Aorta (tissue), 5 donors: ENCODE results near the gene SIL1. TPM values are rescaled to one million over a fixed set of nuclear protein-coding genes. Genes with fewer than 3 reads are reported as not detected.
"Not testable (repeated sequence)": the region's sequence is repeated elsewhere in the genome, so short reads cannot be mapped to it uniquely, and the experiment has no call there.

ENCODE experiments used
- ATAC-seq: fragments of 200-7000 bp; cut with Tn5 transposase; one replicate; pipeline ENCODE4 v1.9.1; 2022; ENCODE audit warnings: moderate library complexity; ENCODE audit not compliant: low FRiP score
- DNase-seq, 2 donors: peaks; one replicate each; pipeline ENCODE4 v3.0.0-alpha.2; 2020
- H3K27ac ChIP-seq, 2 donors: one replicate each; pipeline ENCODE4 v1.5.1; 2013; ENCODE audit warnings: low read length in 2 of 2, mild to moderate bottlenecking in 2 of 2, moderate library complexity in 2 of 2, control low read depth in 1 of 2, inconsistent platforms in 1 of 2, low read depth in 1 of 2
- H3K27me3 ChIP-seq, 2 donors: one replicate each; pipeline ENCODE4 v1.6.1; 2013; ENCODE audit warnings: control low read depth in 1 of 2, low read length in 1 of 2, mild to moderate bottlenecking in 1 of 2, moderate library complexity in 1 of 2; ENCODE audit not compliant: insufficient read depth in 2 of 2, control insufficient read depth in 1 of 2
- H3K36me3 ChIP-seq, 2 donors: one replicate each; pipeline ENCODE4 v1.6.1; 2013; ENCODE audit warnings: control low read depth in 1 of 2, low read length in 1 of 2, mild to moderate bottlenecking in 1 of 2; ENCODE audit not compliant: insufficient read depth in 2 of 2, control insufficient read depth in 1 of 2
- H3K4me1 ChIP-seq, 2 donors: one replicate each; pipeline ENCODE4 v1.6.1; 2013; ENCODE audit warnings: low read length in 2 of 2, control low read depth in 1 of 2, mild to moderate bottlenecking in 1 of 2, moderate library complexity in 1 of 2; ENCODE audit not compliant: insufficient read depth in 2 of 2, control insufficient read depth in 1 of 2
- H3K4me3 ChIP-seq, 2 donors: one replicate each; pipeline ENCODE4 v1.5.1; 2013; ENCODE audit warnings: low read length in 2 of 2, control low read depth in 1 of 2, mild to moderate bottlenecking in 1 of 2
- H3K9me3 ChIP-seq: one replicate; pipeline ENCODE4 v1.6.1; 2013; ENCODE audit warnings: mild to moderate bottlenecking, low read length; ENCODE audit not compliant: control insufficient read depth
- WGBS, 2 donors: extraction: QIAGEN DNeasy Blood & Tissue Kit; methylation state at CpG; one replicate each; pipeline ENCODE4 v1.1.7; 2013; 5-methylcytosine and 5-hydroxymethylcytosine counted together
- intact Hi-C, 2 donors: fragments of 100-400 bp; cut with DNase I; formaldehyde crosslinking; loops; one replicate each; pipeline versions ENCODE4 v1.14.2 to v1.15.0; 2022
- polyA plus RNA-seq, 2 donors: library from polyadenylated mRNA; stranded (reverse); fragments of 200-250 nt; gene quantifications; one replicate each; pipeline ENCODE4 v1.2.3, GENCODE V29; 2013
- total RNA-seq, 2 donors: library from RNA; stranded (reverse); fragmentation: NEBNext Ultra II Directional; extraction: Animal tissue kit (Norgen Biotek cat#: 25700); gene quantifications; one replicate each; pipeline ENCODE4 v1.2.1, GENCODE V29; 2021
- donor health status: healthy with polysubstance abuse.
- donor health status: Bipolar disorder and iron deficiency.
- donor health status: DM: no; HTN: no; CAD: no.
- donor health status: DM: no; HTN: no; CAD: no.
- donor health status: DM: yes; HTN: yes; CAD: no.

The SIL1 gene
- total and polyA plus RNA-seq, 4 donors: 19.4 to 58.9 (median 49.2) TPM

GRCh38 chr5:139191954-139192353 lies 6.2 kb downstream of the SIL1 start:
- H3K4me3 ChIP-seq, H3K27me3 ChIP-seq, H3K4me1 ChIP-seq, DNase-seq, H3K36me3 ChIP-seq, H3K27ac ChIP-seq, ATAC-seq, H3K9me3 ChIP-seq: not testable (repeated sequence)
- WGBS, 2 donors: 93 to 97% methylated on average over 3 of the region's 3 CpGs
- intact Hi-C loops: loop anchor here in 1 of 2 donors (10.0 kb wide), 1 partner anchor 47 kb away; no protein-coding TSS in a partner anchor

- intact Hi-C loops: loop anchor here in 1 of 2 donors (10.0 kb wide), 1 partner anchor 45 kb away; no protein-coding TSS in a partner anchor
- Histone ChIP-seq H3K9me3 (no peaks in the 10 kb centered on the region), H3K36me3 (no peaks in the 10 kb centered on the region), H3K4me1 (peaks cover 0 to 5% of the 10 kb centered on the region in 2 donors), H3K27me3 (no peaks in the 10 kb centered on the region), H3K4me3 (no peak overlapping the region), H3K27ac (peak overlapping the region; percentile 57 to 74)
- ATAC-seq (peak; percentile 59), DNase-seq (no peak)
- 3 to 5% methylated on average over 3 of the region's 3 CpGs for WGBS, 2 donors
Observed at GRCh38 chr5:139190125-139190524, 8.0 kb downstream of the SIL1 start.

- ATAC-seq (no peak), DNase-seq (no peak)
- H3K4me3 ChIP-seq: no peak overlapping the region
- no peak overlapping the region for H3K27ac ChIP-seq
- WGBS, 2 donors: 69 to 71% methylated on average over 5 of the region's 5 CpGs
- intact Hi-C loops: loop anchor here in 1 of 2 donors (5.0 kb wide), 1 partner anchor 41 kb away; no protein-coding TSS in a partner anchor
- no peaks in the 10 kb centered on the region for H3K27me3 ChIP-seq
- H3K4me1 ChIP-seq: peaks cover 0 to 5% of the 10 kb centered on the region in 2 donors
- no peaks in the 10 kb centered on the region for H3K9me3 ChIP-seq
- no peaks in the 10 kb centered on the region for H3K36me3 ChIP-seq
Observed at GRCh38 chr5:139188558-139189270, 9.5 kb downstream of the SIL1 start.

GRCh38 chr5:139186752-139187326 lies 11.3 kb downstream of the SIL1 start:
- intact Hi-C loops: loop anchor here in 1 of 2 donors (5.0 kb wide), 1 partner anchor 40 kb away; no protein-coding TSS in a partner anchor
- Histone ChIP-seq H3K36me3 (no peaks in the 10 kb centered on the region), H3K4me3 (no peak overlapping the region), H3K27ac (no peak overlapping the region), H3K27me3 (no peaks in the 10 kb centered on the region), H3K9me3 (no peaks in the 10 kb centered on the region), H3K4me1 (peaks cover 0 to 5% of the 10 kb centered on the region in 2 donors)
- 88 to 94% methylated on average over 6 of the region's 6 CpGs for WGBS, 2 donors
- DNase-seq (no peak), ATAC-seq (no peak)

GRCh38 chr5:139186261-139186660 lies 11.9 kb downstream of the SIL1 start:
- intact Hi-C loops: loop anchor here in 1 of 2 donors (5.0 kb wide), 1 partner anchor 39 kb away; no protein-coding TSS in a partner anchor
- no peak for ATAC-seq
- 72 to 78% methylated on average over 3 of the region's 3 CpGs for WGBS, 2 donors
- Histone ChIP-seq H3K27me3 (no peaks in the 10 kb centered on the region), H3K27ac (no peak overlapping the region), H3K9me3 (no peaks in the 10 kb centered on the region), H3K4me3 (no peak overlapping the region), H3K36me3 (no peaks in the 10 kb centered on the region), H3K4me1 (peaks cover 0 to 8% of the 10 kb centered on the region in 2 donors)
- no peak for DNase-seq

- no peaks in the 10 kb centered on the region for H3K27me3 ChIP-seq
- peak overlapping the region in 1 of 2 donors; percentile 34 for H3K27ac ChIP-seq
- H3K4me3 ChIP-seq: no peak overlapping the region
- H3K4me1 ChIP-seq: peaks cover 0 to 10% of the 10 kb centered on the region in 2 donors
- no peaks in the 10 kb centered on the region for H3K36me3 ChIP-seq
- 6 to 8% methylated on average over 1 of the region's 1 CpG for WGBS, 2 donors
- ATAC-seq (no peak), DNase-seq (no peak)
- intact Hi-C loops: loop anchor here in 1 of 2 donors (5.0 kb wide), 1 partner anchor 38 kb away; no protein-coding TSS in a partner anchor
- H3K9me3 ChIP-seq: no peaks in the 10 kb centered on the region
Observed at GRCh38 chr5:139185589-139185988, 12.6 kb downstream of the SIL1 start.

- intact Hi-C loops: no loop called here
- 59 to 67% methylated on average over 2 of the region's 2 CpGs for WGBS, 2 donors
- Histone ChIP-seq H3K4me3 (no peak overlapping the region), H3K27ac (no peak overlapping the region), H3K9me3 (no peaks in the 10 kb centered on the region), H3K27me3 (no peaks in the 10 kb centered on the region), H3K36me3 (no peaks in the 10 kb centered on the region), H3K4me1 (peaks cover 0 to 7% of the 10 kb centered on the region in 2 donors)
- ATAC-seq: no peak
- no peak for DNase-seq
Observed at GRCh38 chr5:139183502-139183901, 14.7 kb downstream of the SIL1 start.

- H3K4me1 ChIP-seq: peaks cover 0 to 7% of the 10 kb centered on the region in 2 donors
- no peaks in the 10 kb centered on the region for H3K9me3 ChIP-seq
- H3K27me3 ChIP-seq: no peaks in the 10 kb centered on the region
- H3K36me3 ChIP-seq: no peaks in the 10 kb centered on the region
- WGBS, 2 donors: 88 to 93% methylated on average over 4 of the region's 4 CpGs
- DNase-seq (no peak), ATAC-seq (no peak)
- H3K4me3 ChIP-seq: no peak overlapping the region
- intact Hi-C loops: no loop called here
- no peak overlapping the region for H3K27ac ChIP-seq
Observed at GRCh38 chr5:139182528-139183296, 15.5 kb downstream of the SIL1 start.
